ENCODE data around the gene ZNF638. TPM values are rescaled to one million over a fixed set of nuclear protein-coding genes. Genes with fewer than 3 reads are reported as not detected.
A peak's percentile ranks its signal among the peaks of the same experiment; 100 is the strongest.

ZNF638 gene
- total RNA-seq, 1 donor from 2014 or later: 97.1 TPM

DNA sequence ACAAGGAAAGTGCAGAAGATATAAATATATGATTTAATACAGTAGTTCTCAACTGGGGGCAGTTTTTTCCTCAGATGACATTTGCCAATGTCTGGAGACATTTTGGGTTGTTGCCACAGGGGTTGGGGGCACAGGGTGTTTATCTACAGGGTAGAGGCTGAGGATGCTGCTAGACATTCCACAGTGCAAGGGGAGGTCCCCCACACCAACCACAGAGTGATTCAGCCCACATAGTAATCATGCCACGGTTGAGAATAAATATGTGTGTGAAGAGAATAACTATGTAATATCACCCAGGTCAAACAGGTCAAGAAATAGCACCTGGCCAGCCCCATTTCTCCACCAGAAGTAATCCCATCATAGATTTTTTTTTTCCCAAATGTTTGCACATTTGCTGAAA, 139.7 kb downstream of the ZNF638 start:
- H3K4me1 ChIP-seq: peaks cover 83% of the 10 kb centered on the region
- no peaks in the 10 kb centered on the region for H3K9me3 ChIP-seq (replicated peaks)
- DNase-seq: no peak
- H3K27ac ChIP-seq (replicated peaks): peak overlapping the region; percentile 18
- peaks cover 4% of the 10 kb centered on the region for H3K36me3 ChIP-seq
- no peak overlapping the region for H3K4me3 ChIP-seq
- TF ChIP-seq, protein P1, sequence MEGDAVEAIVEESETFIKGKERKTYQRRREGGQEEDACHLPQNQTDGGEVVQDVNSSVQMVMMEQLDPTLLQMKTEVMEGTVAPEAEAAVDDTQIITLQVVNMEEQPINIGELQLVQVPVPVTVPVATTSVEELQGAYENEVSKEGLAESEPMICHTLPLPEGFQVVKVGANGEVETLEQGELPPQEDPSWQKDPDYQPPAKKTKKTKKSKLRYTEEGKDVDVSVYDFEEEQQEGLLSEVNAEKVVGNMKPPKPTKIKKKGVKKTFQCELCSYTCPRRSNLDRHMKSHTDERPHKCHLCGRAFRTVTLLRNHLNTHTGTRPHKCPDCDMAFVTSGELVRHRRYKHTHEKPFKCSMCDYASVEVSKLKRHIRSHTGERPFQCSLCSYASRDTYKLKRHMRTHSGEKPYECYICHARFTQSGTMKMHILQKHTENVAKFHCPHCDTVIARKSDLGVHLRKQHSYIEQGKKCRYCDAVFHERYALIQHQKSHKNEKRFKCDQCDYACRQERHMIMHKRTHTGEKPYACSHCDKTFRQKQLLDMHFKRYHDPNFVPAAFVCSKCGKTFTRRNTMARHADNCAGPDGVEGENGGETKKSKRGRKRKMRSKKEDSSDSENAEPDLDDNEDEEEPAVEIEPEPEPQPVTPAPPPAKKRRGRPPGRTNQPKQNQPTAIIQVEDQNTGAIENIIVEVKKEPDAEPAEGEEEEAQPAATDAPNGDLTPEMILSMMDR (IDR thresholded peaks at IDR 0.05; ENCODE audit: borderline replicate concordance): no peak
- intact Hi-C loops (cut with micrococcal nuclease): no loop called here
- H3K27me3 ChIP-seq (ENCODE audit: low read depth): no peaks in the 10 kb centered on the region

DNA sequence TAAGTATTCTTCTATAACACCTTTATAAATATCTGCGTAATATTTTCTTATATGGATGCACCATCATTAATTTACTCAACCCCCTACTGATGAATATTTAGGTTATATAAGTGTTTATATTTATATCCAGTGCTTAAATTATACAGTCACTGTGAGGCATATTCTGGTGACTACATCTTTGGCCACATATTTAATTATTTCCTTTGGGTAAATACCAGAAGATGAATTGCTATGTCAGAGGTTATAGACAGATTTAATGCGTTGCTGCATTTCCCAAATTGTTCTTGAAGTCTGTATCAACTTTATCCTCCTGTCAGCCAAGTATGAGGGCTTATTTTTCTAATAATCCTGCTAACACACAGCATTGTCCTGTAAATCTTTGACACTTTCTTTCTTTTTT, 140.4 kb downstream of the ZNF638 start:
- TF ChIP-seq, protein P1 (IDR thresholded peaks at IDR 0.05; ENCODE audit: borderline replicate concordance): no peak
- intact Hi-C loops (cut with micrococcal nuclease): no loop called here
- Histone ChIP-seq H3K9me3 (replicated peaks) (no peaks in the 10 kb centered on the region), H3K4me1 (peaks cover 83% of the 10 kb centered on the region), H3K4me3 (no peak overlapping the region), H3K27ac (replicated peaks) (no peak overlapping the region), H3K27me3 (ENCODE audit: low read depth) (no peaks in the 10 kb centered on the region), H3K36me3 (peaks cover 4% of the 10 kb centered on the region)
- DNase-seq: no peak

DNA sequence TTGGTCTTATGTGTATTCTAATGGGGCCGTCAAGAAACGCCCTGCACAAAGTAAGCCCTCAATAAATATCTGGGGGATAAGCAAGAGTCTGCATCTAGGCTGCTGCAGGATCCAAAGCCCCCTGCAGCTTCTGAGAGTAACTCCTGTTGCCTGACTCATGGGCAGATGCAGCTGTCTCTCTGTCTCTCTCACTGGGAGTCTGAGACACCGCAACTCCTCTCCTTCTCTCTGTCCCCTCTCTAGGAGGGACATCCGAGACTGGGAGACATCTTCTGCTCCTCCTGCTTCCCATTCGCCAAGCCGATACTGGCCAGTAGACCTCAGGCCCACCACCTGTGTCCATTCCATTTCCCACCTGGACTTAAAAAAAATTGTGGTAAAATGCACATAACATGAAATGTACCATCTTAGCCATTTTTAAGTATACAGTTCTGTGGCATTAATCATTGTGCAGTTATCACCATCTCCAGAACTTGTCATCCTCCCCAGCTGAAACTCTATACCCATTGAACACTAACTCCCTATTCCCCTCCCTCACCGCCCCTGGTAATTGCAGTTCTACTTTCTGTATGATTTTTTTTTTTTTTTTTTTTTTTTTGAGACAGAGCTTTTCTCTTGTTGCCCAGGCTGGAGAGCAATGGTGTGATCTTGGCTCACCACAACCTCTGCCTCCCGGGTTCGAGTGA, 141.9 kb downstream of the ZNF638 start:
- intact Hi-C loops (cut with micrococcal nuclease): no loop called here
- H3K27ac ChIP-seq (replicated peaks): peak overlapping the region; percentile 78
- TF ChIP-seq, protein P1 (IDR thresholded peaks at IDR 0.05; ENCODE audit: borderline replicate concordance): no peak
- H3K4me1 ChIP-seq: peaks cover 83% of the 10 kb centered on the region
- peaks cover 4% of the 10 kb centered on the region for H3K36me3 ChIP-seq
- H3K4me3 ChIP-seq: no peak overlapping the region
- DNase-seq: no peak
- H3K9me3 ChIP-seq (replicated peaks): no peaks in the 10 kb centered on the region
- H3K27me3 ChIP-seq (ENCODE audit: low read depth): no peaks in the 10 kb centered on the region

DNA sequence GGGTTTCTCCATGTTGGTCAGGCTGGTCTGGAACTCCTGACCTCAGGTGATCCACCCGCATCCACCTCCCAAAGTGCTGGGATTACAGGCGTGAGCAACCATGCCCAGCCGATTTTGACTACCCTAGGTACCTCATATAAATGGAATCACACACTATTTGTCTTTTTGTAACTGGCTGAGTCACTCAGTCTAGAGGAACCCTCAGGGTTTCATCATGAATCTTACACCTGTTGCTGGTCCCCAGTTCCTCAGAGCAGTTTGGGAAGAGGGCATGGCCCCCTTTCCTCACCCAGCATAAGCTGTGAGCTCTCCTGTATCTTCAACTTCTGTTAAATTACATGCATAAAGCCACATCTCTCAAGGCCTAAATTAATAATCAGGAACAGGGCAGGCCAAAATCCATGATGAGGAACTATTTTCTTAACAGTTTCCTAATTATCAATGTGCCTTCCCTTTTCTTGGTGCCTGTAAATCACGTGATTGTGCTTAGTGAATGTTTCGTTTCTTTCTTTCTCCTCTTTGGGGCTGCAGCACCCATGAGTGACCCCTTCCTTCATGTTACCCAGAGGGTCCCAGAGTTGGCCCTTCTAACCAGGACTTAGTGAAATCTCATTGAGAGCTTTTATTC, 142.6 kb downstream of the ZNF638 start:
- H3K27me3 ChIP-seq (ENCODE audit: low read depth): no peaks in the 10 kb centered on the region
- no peaks in the 10 kb centered on the region for H3K9me3 ChIP-seq (replicated peaks)
- H3K4me1 ChIP-seq: peaks cover 80% of the 10 kb centered on the region
- no peak for DNase-seq
- no peak overlapping the region for H3K4me3 ChIP-seq
- peaks cover 4% of the 10 kb centered on the region for H3K36me3 ChIP-seq
- intact Hi-C loops (cut with micrococcal nuclease): no loop called here
- H3K27ac ChIP-seq (replicated peaks): peak overlapping the region; percentile 78
- TF ChIP-seq, protein P1 (IDR thresholded peaks at IDR 0.05; ENCODE audit: borderline replicate concordance): no peak

DNA sequence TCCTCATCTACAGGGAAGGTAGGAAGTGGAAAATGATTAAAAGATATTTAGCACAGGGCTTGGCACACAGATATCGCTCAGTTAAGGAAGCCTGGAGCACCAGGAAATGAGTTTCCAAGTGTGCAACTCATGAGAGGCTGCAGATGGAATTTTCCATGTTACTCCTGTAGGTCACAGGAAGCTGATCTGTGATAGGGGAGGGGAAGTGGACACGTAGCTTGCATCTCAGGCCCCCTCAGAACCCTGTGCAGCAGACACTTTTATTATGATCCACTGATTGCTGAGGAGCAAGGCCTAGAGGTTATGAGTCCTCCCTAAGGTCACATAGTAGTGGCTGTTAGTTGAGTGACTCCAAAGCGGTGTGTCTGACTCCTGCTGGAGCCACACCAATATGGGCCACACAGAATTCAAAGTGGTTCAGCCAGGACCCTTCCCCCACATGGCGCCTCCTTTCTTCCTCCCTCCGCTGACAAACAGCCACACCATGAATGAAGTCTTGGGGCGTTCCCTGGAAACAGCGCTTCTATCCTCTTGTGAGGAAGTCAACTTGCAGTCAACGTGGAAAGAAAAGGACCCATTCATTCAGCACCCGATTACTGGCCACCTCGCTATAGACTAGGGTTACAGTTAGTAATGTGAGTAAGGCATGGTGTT, 143.3 kb downstream of the ZNF638 start:
- Histone ChIP-seq H3K36me3 (peaks cover 10% of the 10 kb centered on the region), H3K4me3 (no peak overlapping the region), H3K27me3 (ENCODE audit: low read depth) (no peaks in the 10 kb centered on the region), H3K4me1 (peaks cover 73% of the 10 kb centered on the region), H3K27ac (replicated peaks) (peak overlapping the region; percentile 78), H3K9me3 (replicated peaks) (no peaks in the 10 kb centered on the region)
- intact Hi-C loops (cut with micrococcal nuclease): no loop called here
- DNase-seq: no peak
- TF ChIP-seq, protein P1 (IDR thresholded peaks at IDR 0.05; ENCODE audit: borderline replicate concordance): no peak

Data from left ventricle myocardium inferior (tissue), 1 donor.